GM12878 (cell line): Measurements from ENCODE around the gene GRIK5. TPM values are rescaled to one million over a fixed set of nuclear protein-coding genes. Genes with fewer than 3 reads are reported as not detected.

Experiments
- ATAC-seq: fragments of 200-7000 bp; cut with Tn5 transposase; 3 replicates; pipeline ENCODE4 v1.9.1; 2020; ENCODE audit warnings: mild to moderate bottlenecking, moderate library complexity
- BruUV-seq: library from RNA; stranded (reverse); fragments of 400-500 nt; replicated peaks from 2 replicates; lab custom pipeline; 2021; lab: Mats Ljungman, UMichigan
- CTCF ChIA-PET: fragments of 300-600 bp; sonication (Branson Sonifier 250); formaldehyde crosslinking; extraction: SDS; loops from one replicate; lab custom pipeline; 2021; ENCODE audit warnings: inconsistent platforms; lab: Yijun Ruan, JAX
- POLR2A ChIA-PET: fragments of 350-600 bp; formaldehyde crosslinking; extraction: SDS; loops from one replicate; lab custom pipeline; 2021; ENCODE audit warnings: inconsistent platforms; lab: Charles Lee
- RAD21 ChIA-PET: fragments of 300-600 bp; sonication (Branson Sonifier 250); formaldehyde crosslinking; loops from one replicate; lab custom pipeline; 2023; ENCODE audit warnings: antibody characterized with exemption; ENCODE audit not compliant: unreplicated experiment; lab: Charles Lee
- SMC1A ChIA-PET: fragments of 300-600 bp; sonication (Branson Sonifier 250); formaldehyde crosslinking; loops from one replicate; lab custom pipeline; 2023; ENCODE audit not compliant: unreplicated experiment, uncharacterized antibody; lab: Charles Lee
- DNase-seq: peaks from one replicate; pipeline ENCODE4 v3.0.0-alpha.2; 2011; ENCODE audit warnings: low read depth, low spot score
- FAIRE-seq: peaks from 3 replicates; lab custom pipeline; 2011; peaks lifted over from hg19 to GRCh38; lab: Jason Lieb, UNC
- H2AFZ ChIP-seq: 2 replicates; pipeline ENCODE4 v1.6.0; 2011; ENCODE audit warnings: low read depth, low read length, control low read depth; ENCODE audit not compliant: control insufficient read depth
- H3K27ac ChIP-seq: 2 replicates; pipeline ENCODE4 v1.5.1; 2011; ENCODE audit warnings: control low read depth; ENCODE audit not compliant: control insufficient read depth, insufficient read depth
- H3K27me3 ChIP-seq, 2 experiments: replicated peaks in 1 of 2; 2 replicates each; pipeline versions ENCODE4 v1.6.0 to v1.6.1; 2011; ENCODE audit warnings: low read length in 1 of 2; ENCODE audit not compliant: control insufficient read depth in 2 of 2, insufficient read depth in 2 of 2
- H3K36me3 ChIP-seq, 2 experiments: 2 replicates each; pipeline ENCODE4 v1.5.1; 2011; ENCODE audit warnings: low read length in 1 of 2; ENCODE audit not compliant: control insufficient read depth in 2 of 2, insufficient read depth in 2 of 2
- H3K4me1 ChIP-seq: 2 replicates; pipeline ENCODE4 v1.6.1; 2011; ENCODE audit warnings: mild to moderate bottlenecking, low read length, moderate library complexity, mixed read lengths; ENCODE audit not compliant: control insufficient read depth, insufficient read depth
- H3K4me2 ChIP-seq: 2 replicates; pipeline ENCODE4 v1.6.0; 2011; ENCODE audit warnings: control low read depth; ENCODE audit not compliant: control insufficient read depth, insufficient read depth
- H3K4me3 ChIP-seq: fragments of 200-600 bp; sonication (generic); 2 replicates; pipeline ENCODE4 v1.5.1; 2016
- H3K79me2 ChIP-seq: 2 replicates; pipeline ENCODE4 v1.6.0; 2011; ENCODE audit warnings: low read length; ENCODE audit not compliant: control insufficient read depth, insufficient read depth
- H3K9ac ChIP-seq: 2 replicates; pipeline ENCODE4 v1.8.0; 2011; ENCODE audit warnings: low read length, control low read depth, mixed read lengths; ENCODE audit not compliant: control insufficient read depth, insufficient read depth
- H3K9me3 ChIP-seq: replicated peaks from 3 replicates; pipeline ENCODE4 v1.5.1; 2011; ENCODE audit warnings: mild to moderate bottlenecking, low read length; ENCODE audit not compliant: control insufficient read depth, insufficient read depth
- H4K20me1 ChIP-seq: 2 replicates; pipeline ENCODE4 v1.6.0; 2011; ENCODE audit not compliant: control insufficient read depth, insufficient read depth
- SIN3A ChIP-seq: IDR thresholded peaks from 2 replicates; pipeline ENCODE4 v1.6.1; 2012; ENCODE audit warnings: low read depth, low read length, improper control_type of control experiment
- SP1 ChIP-seq: IDR thresholded peaks from one replicate; pipeline ENCODE4 v1.6.1; 2011; ENCODE audit warnings: low read depth, low read length
- WGBS: methylation state at CpG from one replicate; pipeline ENCODE4 v1.1.6; 2016; ENCODE audit warnings: low lambda C conversion rate; ENCODE audit not compliant: insufficient replicate concordance, insufficient coverage; ENCODE audit errors: missing lambda C conversion rate; 5-methylcytosine and 5-hydroxymethylcytosine counted together
- in situ Hi-C: fragments of 300-500 bp; cut with MboI; formaldehyde crosslinking; loops from 9 replicates; pipeline ENCODE4 v1.14.3; 2018; ENCODE audit warnings: mixed read lengths
- intact Hi-C: fragments of 100-400 bp; cut with micrococcal nuclease; formaldehyde crosslinking; loops from one replicate; pipeline ENCODE4 v1.14.2; 2022; ENCODE audit not compliant: unreplicated experiment
- polyA plus RNA-seq, 11 experiments: library from polyadenylated mRNA; depleted of rRNA in 4 of 11; unstranded in 6 of 11; stranded (reverse) in 5 of 11; fragments of >200 nt; fragmentation: Nextera tagmentation in 4 of 11; fragmentation: Illumina TruSeq in 1 of 11; extraction: Ambion mirVana in 4 of 11; extraction: Trizol in 1 of 11; gene quantifications; 1 replicate in 1 of 11; 2 replicates in 10 of 11; pipeline versions ENCODE4 v1.2.1 to v1.2.3, GENCODE V29; 2011 to 2016; ENCODE audit warnings: inconsistent platforms in 2 of 11, missing spikeins in 2 of 11, low read depth in 1 of 11
- total RNA-seq, 4 experiments: library from RNA; depleted of rRNA in 3 of 4; stranded (reverse); fragments of >200 nt in 3 of 4; fragmentation: Illumina TruSeq in 1 of 4; extraction: Trizol in 1 of 4; gene quantifications; 2 replicates each; pipeline versions ENCODE4 v1.2.1 to v1.2.3, GENCODE V29; 2013 to 2021

GRIK5 gene
- total and polyA plus RNA-seq, 10 of the 15 experiments (the other 5 are each of a cell fraction or from before 2014, with no cell fraction given): 0.03 to 0.23 (median 0.07) TPM; not detected in 3

GRCh38 chr19:42079276-42079669, 9.3 kb upstream of the GRIK5 start:
- Histone ChIP-seq H3K9ac (no peak overlapping the region), H4K20me1 (peaks cover 5% of the 10 kb centered on the region; the same call in 1 of the 2 replicates), H3K36me3 (peaks cover 18 to 30% of the 10 kb centered on the region in 2 experiments; a peak in 3 of 4 replicates), H3K4me1 (peaks cover 16% of the 10 kb centered on the region), H3K4me2 (no peak overlapping the region), H3K4me3 (no peak overlapping the region), H2AFZ (no peak overlapping the region), H3K9me3 (no peaks in the 10 kb centered on the region), H3K27ac (no peak overlapping the region), H3K27me3 (no peaks in the 10 kb centered on the region), H3K79me2 (peaks cover 32% of the 10 kb centered on the region)
- TF ChIP-seq SP1: no peak
- no peak for ATAC-seq
- no TSS peak for BruUV-seq
- ChIA-PET POLR2A (no interaction called here), SMC1A (interaction anchor here (1.0 kb wide), 1 partner anchor 120 kb away, joined by 3 read pairs; no protein-coding TSS in a partner anchor), RAD21 (interaction anchor here (0.8 kb wide), 1 partner anchor 700 kb away, joined by 3 read pairs; no protein-coding TSS in a partner anchor), CTCF (no interaction called here)
- no peak for FAIRE-seq
- intact Hi-C loops (no loop called here), in situ Hi-C loops (no loop called here)
- WGBS: 90% methylated on average over 16 of the region's 16 CpGs
- no peak for DNase-seq

- ChIA-PET POLR2A (no interaction called here), CTCF (interaction anchor here (0.6 kb wide), 1 partner anchor 74 kb away, joined by 3 read pairs; no protein-coding TSS in a partner anchor), SMC1A (interaction anchor here (1.0 kb wide), 1 partner anchor 120 kb away, joined by 3 read pairs; no protein-coding TSS in a partner anchor), RAD21 (interaction anchor here (0.8 kb wide), 1 partner anchor 700 kb away, joined by 3 read pairs; no protein-coding TSS in a partner anchor)
- DNase-seq (no peak), ATAC-seq (no peak), FAIRE-seq (no peak)
- no peaks in the 10 kb centered on the region for H3K9me3 ChIP-seq
- H3K4me2 ChIP-seq: no peak overlapping the region
- no peak for TF ChIP-seq SIN3A
- H3K4me3 ChIP-seq: no peak overlapping the region
- TSS peak; percentile 38 for BruUV-seq
- 85% methylated on average over 14 of the region's 15 CpGs for WGBS
- no peaks in the 10 kb centered on the region for H3K27me3 ChIP-seq
- peaks cover 16% of the 10 kb centered on the region for H3K4me1 ChIP-seq
- H3K9ac ChIP-seq: no peak overlapping the region
- peaks cover 18 to 30% of the 10 kb centered on the region in 2 experiments; a peak in 3 of 4 replicates for H3K36me3 ChIP-seq
- H3K79me2 ChIP-seq: peaks cover 32% of the 10 kb centered on the region
- intact Hi-C loops (no loop called here), in situ Hi-C loops (no loop called here)
- H4K20me1 ChIP-seq: peaks cover 5% of the 10 kb centered on the region; the same call in 1 of the 2 replicates
- H3K27ac ChIP-seq: no peak overlapping the region
- H2AFZ ChIP-seq: no peak overlapping the region
These were observed 8.7 kb upstream of the GRIK5 start for GRCh38 chr19:42078538-42079275.
